ENCODE data around the gene MAPK10.

Gene MAPK10

GRCh38 chr4:85964298-85964697, 395.6 kb downstream of the MAPK10 start:
- H3K4me3 ChIP-seq (ENCODE audit: low read depth, low read length), result no peak overlapping the region
- TF ChIP-seq CTCF (IDR thresholded peaks at IDR 0.05; ENCODE audit: control insufficient read depth, extremely low read depth, insufficient read depth), result peak; percentile 39
- no peak for DNase-seq (ENCODE audit: low read depth)

- H3K4me3 ChIP-seq (ENCODE audit: low read depth, low read length), result no peak overlapping the region
- no peak for DNase-seq (ENCODE audit: low read depth)
- TF ChIP-seq CTCF (IDR thresholded peaks at IDR 0.05; ENCODE audit: control insufficient read depth, extremely low read depth, insufficient read depth), result no peak
Measured at GRCh38 chr4:85963231-85963630, 396.6 kb downstream of the MAPK10 start.

- no peak overlapping the region for H3K4me3 ChIP-seq (ENCODE audit: low read depth, low read length)
- DNase-seq (ENCODE audit: low read depth), result no peak
- no peak for TF ChIP-seq CTCF (IDR thresholded peaks at IDR 0.05; ENCODE audit: control insufficient read depth, extremely low read depth, insufficient read depth)
Measured at GRCh38 chr4:85961887-85962286, 398.0 kb downstream of the MAPK10 start.

- no peak overlapping the region for H3K4me3 ChIP-seq (ENCODE audit: low read depth, low read length)
- TF ChIP-seq CTCF (IDR thresholded peaks at IDR 0.05; ENCODE audit: control insufficient read depth, extremely low read depth, insufficient read depth), result no peak
Measured at GRCh38 chr4:85956293-85956945, 403.4 kb downstream of the MAPK10 start.

GRCh38 chr4:85955620-85956292, 404.1 kb downstream of the MAPK10 start:
- no peak for TF ChIP-seq CTCF (IDR thresholded peaks at IDR 0.05; ENCODE audit: control insufficient read depth, extremely low read depth, insufficient read depth)
- no peak for DNase-seq (ENCODE audit: low read depth)
- no peak overlapping the region for H3K4me3 ChIP-seq (ENCODE audit: low read depth, low read length)

More at GRCh38 chr4:85956293-85956945, 403.4 kb downstream of the MAPK10 start:
- no peak for DNase-seq (ENCODE audit: low read depth)

- no peak overlapping the region for H3K4me3 ChIP-seq (ENCODE audit: low read depth, low read length)
- no peak for DNase-seq (ENCODE audit: low read depth)
- TF ChIP-seq CTCF (IDR thresholded peaks at IDR 0.05; ENCODE audit: control insufficient read depth, extremely low read depth, insufficient read depth), result no peak
Measured at GRCh38 chr4:85953651-85954018, 406.2 kb downstream of the MAPK10 start.

Data from LNCaP clone FGC (cell line).